Measurements from ENCODE around the gene ETDC. TPM values are rescaled to one million over a fixed set of nuclear protein-coding genes. Genes with fewer than 3 reads are reported as not detected.
"Not testable (repeated sequence)": the region's sequence is repeated elsewhere in the genome, so short reads cannot be mapped to it uniquely, and the experiment has no call there.

Gene ETDC
- total RNA-seq, 1 donor from 2014 or later, result not detected

GRCh38 chrX:135307171-135307570 is 2.1 kb upstream of the ETDC start:
- DNase-seq (ENCODE audit: low spot score), result no peak
- no peak overlapping the region for H3K4me3 Mint-ChIP-seq (ENCODE audit: unreplicated experiment)
- H3K9me3 Mint-ChIP-seq (ENCODE audit: unreplicated experiment), result no peaks in the 10 kb centered on the region
- TF ChIP-seq CTCF (IDR thresholded peaks at IDR 0.05; ENCODE audit: unreplicated experiment), result no peak
- H3K27me3 Mint-ChIP-seq (ENCODE audit: unreplicated experiment), result no peaks in the 10 kb centered on the region
- peaks cover 5% of the 10 kb centered on the region for H3K4me1 Mint-ChIP-seq (ENCODE audit: unreplicated experiment)
- H3K36me3 Mint-ChIP-seq (ENCODE audit: low read depth, unreplicated experiment), result peaks cover 4% of the 10 kb centered on the region
- no peak overlapping the region for H3K27ac Mint-ChIP-seq (ENCODE audit: unreplicated experiment)

GRCh38 chrX:135308345-135308855 is 880 bp upstream of the ETDC start:
- DNase-seq (ENCODE audit: low spot score), result no peak
- Mint-ChIP-seq H3K27me3 (ENCODE audit: unreplicated experiment) (no peaks in the 10 kb centered on the region), H3K27ac (ENCODE audit: unreplicated experiment) (no peak overlapping the region), H3K9me3 (ENCODE audit: unreplicated experiment) (no peaks in the 10 kb centered on the region), H3K36me3 (ENCODE audit: low read depth, unreplicated experiment) (no peaks in the 10 kb centered on the region), H3K4me3 (ENCODE audit: unreplicated experiment) (no peak overlapping the region), H3K4me1 (ENCODE audit: unreplicated experiment) (peaks cover 5% of the 10 kb centered on the region)
- TF ChIP-seq CTCF (IDR thresholded peaks at IDR 0.05; ENCODE audit: unreplicated experiment), result no peak

GRCh38 chrX:135315864-135316263 is 6.6 kb downstream of the ETDC start:
- H3K27me3 Mint-ChIP-seq (ENCODE audit: unreplicated experiment), result peaks cover 4% of the 10 kb centered on the region
- no peaks in the 10 kb centered on the region for H3K9me3 Mint-ChIP-seq (ENCODE audit: unreplicated experiment)
- no peak for TF ChIP-seq CTCF (IDR thresholded peaks at IDR 0.05; ENCODE audit: unreplicated experiment)
- no peak for DNase-seq (ENCODE audit: low spot score)
- peaks cover 39% of the 10 kb centered on the region for H3K36me3 Mint-ChIP-seq (ENCODE audit: low read depth, unreplicated experiment)
- H3K4me3 Mint-ChIP-seq (ENCODE audit: unreplicated experiment), result peak overlapping the region; percentile 50
- no peak overlapping the region for H3K27ac Mint-ChIP-seq (ENCODE audit: unreplicated experiment)
- H3K4me1 Mint-ChIP-seq (ENCODE audit: unreplicated experiment), result peaks cover 2% of the 10 kb centered on the region

- Mint-ChIP-seq H3K27me3 (ENCODE audit: unreplicated experiment) (no peaks in the 10 kb centered on the region), H3K36me3 (ENCODE audit: low read depth, unreplicated experiment) (peaks cover 37% of the 10 kb centered on the region), H3K4me1 (ENCODE audit: unreplicated experiment) (no peaks in the 10 kb centered on the region), H3K27ac (ENCODE audit: unreplicated experiment) (no peak overlapping the region), H3K9me3 (ENCODE audit: unreplicated experiment) (no peaks in the 10 kb centered on the region), H3K4me3 (ENCODE audit: unreplicated experiment) (no peak overlapping the region)
- no peak for TF ChIP-seq CTCF (IDR thresholded peaks at IDR 0.05; ENCODE audit: unreplicated experiment)
- DNase-seq (ENCODE audit: low spot score), result no peak
These were observed 15.2 kb downstream of the ETDC start for GRCh38 chrX:135324463-135324862.

GRCh38 chrX:135325036-135325818 is 15.9 kb downstream of the ETDC start:
- not testable (repeated sequence) for H3K4me1 Mint-ChIP-seq (ENCODE audit: unreplicated experiment); DNase-seq (ENCODE audit: low spot score); H3K9me3 Mint-ChIP-seq (ENCODE audit: unreplicated experiment); H3K4me3 Mint-ChIP-seq (ENCODE audit: unreplicated experiment); H3K27ac Mint-ChIP-seq (ENCODE audit: unreplicated experiment); H3K27me3 Mint-ChIP-seq (ENCODE audit: unreplicated experiment)
- peaks cover 40% of the 10 kb centered on the region for H3K36me3 Mint-ChIP-seq (ENCODE audit: low read depth, unreplicated experiment)

Measured in endothelial cell (in vitro differentiated cells).